ENCODE measurements around the gene FHAD1. TPM values are rescaled to one million over a fixed set of nuclear protein-coding genes. Genes with fewer than 3 reads are reported as not detected.

The FHAD1 gene
- polyA plus RNA-seq, 1 of the 3 experiments (the other 2 are of a cell fraction): 0.48 TPM

DNA sequence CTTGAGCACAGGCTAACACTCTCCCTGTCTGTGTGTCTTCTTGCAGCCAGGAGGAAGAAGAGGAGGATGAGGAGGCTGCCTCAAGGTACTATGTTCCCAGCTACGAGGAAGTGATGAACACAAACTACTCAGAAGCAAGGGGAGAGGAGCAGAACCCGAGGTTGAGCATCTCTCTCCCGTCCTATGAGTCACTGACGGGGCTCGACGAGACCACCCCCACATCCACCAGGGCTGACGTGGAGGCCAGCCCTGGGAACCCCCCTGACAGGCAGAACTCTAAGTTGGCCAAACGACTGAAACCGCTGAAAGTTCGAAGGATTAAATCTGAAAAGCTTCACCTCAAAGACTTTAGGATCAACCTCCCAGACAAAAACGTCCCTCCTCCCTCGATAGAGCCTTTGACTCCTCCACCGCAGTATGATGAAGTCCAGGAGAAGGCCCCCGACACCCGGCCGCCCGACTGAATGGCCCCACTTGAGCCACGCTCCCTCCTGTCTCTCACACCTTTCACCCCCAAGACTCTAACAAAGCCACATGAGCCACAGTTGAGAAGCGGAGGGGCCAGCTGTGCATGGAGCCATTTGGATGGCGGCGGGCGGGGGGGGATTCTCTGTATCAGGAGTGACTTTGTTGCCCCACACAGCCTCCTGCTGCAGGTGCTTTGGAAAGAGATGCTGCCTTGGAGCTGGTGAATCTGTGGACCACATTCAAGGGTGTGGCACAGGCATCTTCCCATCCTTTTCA, 27.6 kb upstream of the FHAD1 start:
- 94% methylated on average over 18 of the region's 22 CpGs for WGBS (ENCODE audit: low lambda C conversion rate)
- H3K9me2 ChIP-seq: no peaks in the 10 kb centered on the region
- H3K9me3 ChIP-seq: no peaks in the 10 kb centered on the region
- CTCF ChIA-PET: interaction anchor here (1.2 to 2.3 kb wide), 3 partner anchors 14 to 91 kb away, joined by 3 to 9 read pairs (median 7); no protein-coding TSS in a partner anchor
- TF ChIP-seq, protein P1, sequence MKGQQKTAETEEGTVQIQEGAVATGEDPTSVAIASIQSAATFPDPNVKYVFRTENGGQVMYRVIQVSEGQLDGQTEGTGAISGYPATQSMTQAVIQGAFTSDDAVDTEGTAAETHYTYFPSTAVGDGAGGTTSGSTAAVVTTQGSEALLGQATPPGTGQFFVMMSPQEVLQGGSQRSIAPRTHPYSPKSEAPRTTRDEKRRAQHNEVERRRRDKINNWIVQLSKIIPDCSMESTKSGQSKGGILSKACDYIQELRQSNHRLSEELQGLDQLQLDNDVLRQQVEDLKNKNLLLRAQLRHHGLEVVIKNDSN (IDR thresholded peaks at IDR 0.05; ENCODE audit: borderline replicate concordance, low read depth): no peak
- no peak for TF ChIP-seq POLR2AphosphoS5 (IDR thresholded peaks at IDR 0.05; ENCODE audit: low read depth, low read length)
- DNase-seq: no peak
- peaks cover 0 to 23% of the 10 kb centered on the region in 2 experiments; a peak in 1 of 4 replicates for H3K4me1 ChIP-seq (ENCODE audit: control insufficient read depth in 1 of 2, insufficient read depth in 2 of 2, low read depth in 1 of 2, low read length in 1 of 2)
- H3K36me3 ChIP-seq (replicated peaks in 1 of 2; ENCODE audit: control insufficient read depth in 1 of 2, insufficient read depth in 2 of 2, low read length in 1 of 2): peaks cover 0 to 12% of the 10 kb centered on the region in 2 experiments
- H3K27me3 ChIP-seq (ENCODE audit: insufficient read depth): no peaks in the 10 kb centered on the region
- H3K27ac ChIP-seq (ENCODE audit: low read depth in 2 of 2, low read length in 1 of 2): no peak overlapping the region; a peak in 1 of 4 replicates
- no peak overlapping the region for H3K4me3 ChIP-seq (ENCODE audit: low read depth in 2 of 2, low read length in 1 of 2)
- no peaks in the 10 kb centered on the region for H4K20me1 ChIP-seq (ENCODE audit: insufficient read depth)
- H3K9ac ChIP-seq: no peak overlapping the region
- no peaks in the 10 kb centered on the region for H3F3A ChIP-seq (replicated peaks; ENCODE audit: insufficient read depth)
- POLR2A ChIA-PET: interaction anchor here (0.8 kb wide), 1 partner anchor 68 kb away, joined by 3 read pairs; no protein-coding TSS in a partner anchor
- H3K79me2 ChIP-seq (ENCODE audit: insufficient read depth): no peaks in the 10 kb centered on the region
- no peak overlapping the region for H3K4me2 ChIP-seq
- H2AFZ ChIP-seq (ENCODE audit: low read depth): no peak overlapping the region

DNA sequence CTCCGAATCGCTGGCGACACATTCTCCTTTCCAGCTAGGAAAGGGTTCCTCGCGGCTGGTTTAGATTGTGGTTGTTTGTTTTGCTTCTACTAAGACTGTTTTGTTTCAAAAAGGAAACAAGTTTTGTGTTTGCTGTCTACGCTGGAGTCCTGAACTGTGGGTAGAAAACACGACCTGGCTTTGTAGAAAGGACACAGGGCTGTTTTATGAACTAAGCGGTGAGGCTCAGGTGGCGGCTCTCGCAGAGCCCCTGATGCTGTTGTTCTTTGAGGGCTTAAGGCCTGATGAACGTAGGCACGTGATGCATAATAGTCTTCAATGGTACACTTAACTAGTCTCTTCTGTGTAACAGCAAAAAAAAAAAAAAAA, 27.0 kb upstream of the FHAD1 start:
- ChIA-PET POLR2A (no interaction called here), CTCF (interaction anchor here (1.4 to 2.3 kb wide), 3 partner anchors 14 to 91 kb away, joined by 6 to 9 read pairs (median 7); no protein-coding TSS in a partner anchor)
- H4K20me1 ChIP-seq (ENCODE audit: insufficient read depth): no peaks in the 10 kb centered on the region
- 94% methylated on average over 12 of the region's 12 CpGs for WGBS (ENCODE audit: low lambda C conversion rate)
- no peak for DNase-seq
- H3K4me1 ChIP-seq (ENCODE audit: control insufficient read depth in 1 of 2, insufficient read depth in 2 of 2, low read depth in 1 of 2, low read length in 1 of 2): peaks cover 0 to 20% of the 10 kb centered on the region in 2 experiments; a peak in 1 of 4 replicates
- no peak overlapping the region for H2AFZ ChIP-seq (ENCODE audit: low read depth)
- no peak overlapping the region for H3K4me3 ChIP-seq (ENCODE audit: low read depth in 2 of 2, low read length in 1 of 2)
- H3K4me2 ChIP-seq: no peak overlapping the region
- H3K27me3 ChIP-seq (ENCODE audit: insufficient read depth): no peaks in the 10 kb centered on the region
- H3K79me2 ChIP-seq (ENCODE audit: insufficient read depth): no peaks in the 10 kb centered on the region
- peaks cover 0 to 12% of the 10 kb centered on the region in 2 experiments for H3K36me3 ChIP-seq (replicated peaks in 1 of 2; ENCODE audit: control insufficient read depth in 1 of 2, insufficient read depth in 2 of 2, low read length in 1 of 2)
- H3F3A ChIP-seq (replicated peaks; ENCODE audit: insufficient read depth): no peaks in the 10 kb centered on the region
- H3K9me2 ChIP-seq: no peaks in the 10 kb centered on the region
- no peaks in the 10 kb centered on the region for H3K9me3 ChIP-seq
- H3K27ac ChIP-seq (ENCODE audit: low read depth in 2 of 2, low read length in 1 of 2): no peak overlapping the region; a peak in 1 of 4 replicates
- no peak overlapping the region for H3K9ac ChIP-seq
- no peak for TF ChIP-seq RFX5 (IDR thresholded peaks at IDR 0.05; ENCODE audit: low read length)
- no peak for TF ChIP-seq NRF1 (IDR thresholded peaks at IDR 0.05; ENCODE audit: low read depth, low read length)
- TF ChIP-seq, protein P2, sequence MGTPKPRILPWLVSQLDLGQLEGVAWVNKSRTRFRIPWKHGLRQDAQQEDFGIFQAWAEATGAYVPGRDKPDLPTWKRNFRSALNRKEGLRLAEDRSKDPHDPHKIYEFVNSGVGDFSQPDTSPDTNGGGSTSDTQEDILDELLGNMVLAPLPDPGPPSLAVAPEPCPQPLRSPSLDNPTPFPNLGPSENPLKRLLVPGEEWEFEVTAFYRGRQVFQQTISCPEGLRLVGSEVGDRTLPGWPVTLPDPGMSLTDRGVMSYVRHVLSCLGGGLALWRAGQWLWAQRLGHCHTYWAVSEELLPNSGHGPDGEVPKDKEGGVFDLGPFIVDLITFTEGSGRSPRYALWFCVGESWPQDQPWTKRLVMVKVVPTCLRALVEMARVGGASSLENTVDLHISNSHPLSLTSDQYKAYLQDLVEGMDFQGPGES (IDR thresholded peaks at IDR 0.05; ENCODE audit: low read depth, low read length): no peak
- no peak for TF ChIP-seq EZH2phosphoT487 (IDR thresholded peaks at IDR 0.05; ENCODE audit: borderline replicate concordance, low read depth)
- TF ChIP-seq, protein P1 (IDR thresholded peaks at IDR 0.05; ENCODE audit: borderline replicate concordance, low read depth): no peak
- TF ChIP-seq FOXJ3 (CRISPR knock-in tag; IDR thresholded peaks at IDR 0.05): no peak
- TF ChIP-seq, protein P3, sequence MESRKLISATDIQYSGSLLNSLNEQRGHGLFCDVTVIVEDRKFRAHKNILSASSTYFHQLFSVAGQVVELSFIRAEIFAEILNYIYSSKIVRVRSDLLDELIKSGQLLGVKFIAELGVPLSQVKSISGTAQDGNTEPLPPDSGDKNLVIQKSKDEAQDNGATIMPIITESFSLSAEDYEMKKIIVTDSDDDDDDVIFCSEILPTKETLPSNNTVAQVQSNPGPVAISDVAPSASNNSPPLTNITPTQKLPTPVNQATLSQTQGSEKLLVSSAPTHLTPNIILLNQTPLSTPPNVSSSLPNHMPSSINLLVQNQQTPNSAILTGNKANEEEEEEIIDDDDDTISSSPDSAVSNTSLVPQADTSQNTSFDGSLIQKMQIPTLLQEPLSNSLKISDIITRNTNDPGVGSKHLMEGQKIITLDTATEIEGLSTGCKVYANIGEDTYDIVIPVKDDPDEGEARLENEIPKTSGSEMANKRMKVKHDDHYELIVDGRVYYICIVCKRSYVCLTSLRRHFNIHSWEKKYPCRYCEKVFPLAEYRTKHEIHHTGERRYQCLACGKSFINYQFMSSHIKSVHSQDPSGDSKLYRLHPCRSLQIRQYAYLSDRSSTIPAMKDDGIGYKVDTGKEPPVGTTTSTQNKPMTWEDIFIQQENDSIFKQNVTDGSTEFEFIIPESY (IDR thresholded peaks at IDR 0.05; ENCODE audit: borderline replicate concordance, low read depth): no peak
- TF ChIP-seq, protein P4, sequence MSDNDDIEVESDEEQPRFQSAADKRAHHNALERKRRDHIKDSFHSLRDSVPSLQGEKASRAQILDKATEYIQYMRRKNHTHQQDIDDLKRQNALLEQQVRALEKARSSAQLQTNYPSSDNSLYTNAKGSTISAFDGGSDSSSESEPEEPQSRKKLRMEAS (IDR thresholded peaks at IDR 0.05; ENCODE audit: low read depth): no peak
- no peak for TF ChIP-seq POLR2AphosphoS5 (IDR thresholded peaks at IDR 0.05; ENCODE audit: low read depth, low read length)
- TF ChIP-seq RXRA (IDR thresholded peaks at IDR 0.05; ENCODE audit: borderline replicate concordance, low read depth): no peak
- TF ChIP-seq JUND (IDR thresholded peaks at IDR 0.05): no peak
- TF ChIP-seq FOSL2 (IDR thresholded peaks at IDR 0.05; ENCODE audit: borderline replicate concordance, low read depth): no peak
- TF ChIP-seq, protein P5, sequence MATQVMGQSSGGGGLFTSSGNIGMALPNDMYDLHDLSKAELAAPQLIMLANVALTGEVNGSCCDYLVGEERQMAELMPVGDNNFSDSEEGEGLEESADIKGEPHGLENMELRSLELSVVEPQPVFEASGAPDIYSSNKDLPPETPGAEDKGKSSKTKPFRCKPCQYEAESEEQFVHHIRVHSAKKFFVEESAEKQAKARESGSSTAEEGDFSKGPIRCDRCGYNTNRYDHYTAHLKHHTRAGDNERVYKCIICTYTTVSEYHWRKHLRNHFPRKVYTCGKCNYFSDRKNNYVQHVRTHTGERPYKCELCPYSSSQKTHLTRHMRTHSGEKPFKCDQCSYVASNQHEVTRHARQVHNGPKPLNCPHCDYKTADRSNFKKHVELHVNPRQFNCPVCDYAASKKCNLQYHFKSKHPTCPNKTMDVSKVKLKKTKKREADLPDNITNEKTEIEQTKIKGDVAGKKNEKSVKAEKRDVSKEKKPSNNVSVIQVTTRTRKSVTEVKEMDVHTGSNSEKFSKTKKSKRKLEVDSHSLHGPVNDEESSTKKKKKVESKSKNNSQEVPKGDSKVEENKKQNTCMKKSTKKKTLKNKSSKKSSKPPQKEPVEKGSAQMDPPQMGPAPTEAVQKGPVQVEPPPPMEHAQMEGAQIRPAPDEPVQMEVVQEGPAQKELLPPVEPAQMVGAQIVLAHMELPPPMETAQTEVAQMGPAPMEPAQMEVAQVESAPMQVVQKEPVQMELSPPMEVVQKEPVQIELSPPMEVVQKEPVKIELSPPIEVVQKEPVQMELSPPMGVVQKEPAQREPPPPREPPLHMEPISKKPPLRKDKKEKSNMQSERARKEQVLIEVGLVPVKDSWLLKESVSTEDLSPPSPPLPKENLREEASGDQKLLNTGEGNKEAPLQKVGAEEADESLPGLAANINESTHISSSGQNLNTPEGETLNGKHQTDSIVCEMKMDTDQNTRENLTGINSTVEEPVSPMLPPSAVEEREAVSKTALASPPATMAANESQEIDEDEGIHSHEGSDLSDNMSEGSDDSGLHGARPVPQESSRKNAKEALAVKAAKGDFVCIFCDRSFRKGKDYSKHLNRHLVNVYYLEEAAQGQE (IDR thresholded peaks at IDR 0.05; ENCODE audit: low read depth, low read length): no peak
- TF ChIP-seq, protein P6, sequence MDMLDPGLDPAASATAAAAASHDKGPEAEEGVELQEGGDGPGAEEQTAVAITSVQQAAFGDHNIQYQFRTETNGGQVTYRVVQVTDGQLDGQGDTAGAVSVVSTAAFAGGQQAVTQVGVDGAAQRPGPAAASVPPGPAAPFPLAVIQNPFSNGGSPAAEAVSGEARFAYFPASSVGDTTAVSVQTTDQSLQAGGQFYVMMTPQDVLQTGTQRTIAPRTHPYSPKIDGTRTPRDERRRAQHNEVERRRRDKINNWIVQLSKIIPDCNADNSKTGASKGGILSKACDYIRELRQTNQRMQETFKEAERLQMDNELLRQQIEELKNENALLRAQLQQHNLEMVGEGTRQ (IDR thresholded peaks at IDR 0.05; ENCODE audit: borderline replicate concordance, low read depth, low read length): no peak

Data from SK-N-SH (cell line).